ENCODE results near the gene CUL3. TPM values are rescaled to one million over a fixed set of nuclear protein-coding genes. Genes with fewer than 3 reads are reported as not detected.

The CUL3 gene
- total RNA-seq, 1 experiment from 2014 or later = 86.2 TPM

GRCh38 chr2:224574423-224575084, 10.6 kb downstream of the CUL3 start (continued):
- TF ChIP-seq, protein P1, sequence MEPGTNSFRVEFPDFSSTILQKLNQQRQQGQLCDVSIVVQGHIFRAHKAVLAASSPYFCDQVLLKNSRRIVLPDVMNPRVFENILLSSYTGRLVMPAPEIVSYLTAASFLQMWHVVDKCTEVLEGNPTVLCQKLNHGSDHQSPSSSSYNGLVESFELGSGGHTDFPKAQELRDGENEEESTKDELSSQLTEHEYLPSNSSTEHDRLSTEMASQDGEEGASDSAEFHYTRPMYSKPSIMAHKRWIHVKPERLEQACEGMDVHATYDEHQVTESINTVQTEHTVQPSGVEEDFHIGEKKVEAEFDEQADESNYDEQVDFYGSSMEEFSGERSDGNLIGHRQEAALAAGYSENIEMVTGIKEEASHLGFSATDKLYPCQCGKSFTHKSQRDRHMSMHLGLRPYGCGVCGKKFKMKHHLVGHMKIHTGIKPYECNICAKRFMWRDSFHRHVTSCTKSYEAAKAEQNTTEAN (CRISPR knock-in tag; IDR thresholded peaks at IDR 0.05) = no peak

- peaks cover 81% of the 10 kb centered on the region for H3K4me1 Mint-ChIP-seq
- TF ChIP-seq ZNF317 (CRISPR knock-in tag; IDR thresholded peaks at IDR 0.05; ENCODE audit: borderline replicate concordance, low read depth) (no peak), KAT7 (CRISPR knock-in tag; IDR thresholded peaks at IDR 0.05; ENCODE audit: borderline replicate concordance) (no peak), CDX4 (CRISPR knock-in tag; IDR thresholded peaks at IDR 0.05; ENCODE audit: borderline replicate concordance) (no peak), OVOL2 (CRISPR knock-in tag; IDR thresholded peaks at IDR 0.05; ENCODE audit: borderline replicate concordance) (no peak), NR1H2 (CRISPR knock-in tag; IDR thresholded peaks at IDR 0.05) (no peak), TEAD4 (CRISPR knock-in tag; IDR thresholded peaks at IDR 0.05) (no peak), ATF1 (CRISPR knock-in tag; IDR thresholded peaks at IDR 0.05) (no peak), ZNF671 (CRISPR knock-in tag; IDR thresholded peaks at IDR 0.05) (no peak), CBFB (CRISPR knock-in tag; IDR thresholded peaks at IDR 0.05; ENCODE audit: low read depth) (no peak), SMAD4 (CRISPR knock-in tag; IDR thresholded peaks at IDR 0.05) (no peak), NR2C2 (CRISPR knock-in tag; IDR thresholded peaks at IDR 0.05) (no peak), MYBL2 (CRISPR knock-in tag; IDR thresholded peaks at IDR 0.05) (no peak)
- TF ChIP-seq, protein P2, sequence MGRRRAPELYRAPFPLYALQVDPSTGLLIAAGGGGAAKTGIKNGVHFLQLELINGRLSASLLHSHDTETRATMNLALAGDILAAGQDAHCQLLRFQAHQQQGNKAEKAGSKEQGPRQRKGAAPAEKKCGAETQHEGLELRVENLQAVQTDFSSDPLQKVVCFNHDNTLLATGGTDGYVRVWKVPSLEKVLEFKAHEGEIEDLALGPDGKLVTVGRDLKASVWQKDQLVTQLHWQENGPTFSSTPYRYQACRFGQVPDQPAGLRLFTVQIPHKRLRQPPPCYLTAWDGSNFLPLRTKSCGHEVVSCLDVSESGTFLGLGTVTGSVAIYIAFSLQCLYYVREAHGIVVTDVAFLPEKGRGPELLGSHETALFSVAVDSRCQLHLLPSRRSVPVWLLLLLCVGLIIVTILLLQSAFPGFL (CRISPR knock-in tag; IDR thresholded peaks at IDR 0.05; ENCODE audit: borderline replicate concordance) = no peak
- TF ChIP-seq, protein P3, sequence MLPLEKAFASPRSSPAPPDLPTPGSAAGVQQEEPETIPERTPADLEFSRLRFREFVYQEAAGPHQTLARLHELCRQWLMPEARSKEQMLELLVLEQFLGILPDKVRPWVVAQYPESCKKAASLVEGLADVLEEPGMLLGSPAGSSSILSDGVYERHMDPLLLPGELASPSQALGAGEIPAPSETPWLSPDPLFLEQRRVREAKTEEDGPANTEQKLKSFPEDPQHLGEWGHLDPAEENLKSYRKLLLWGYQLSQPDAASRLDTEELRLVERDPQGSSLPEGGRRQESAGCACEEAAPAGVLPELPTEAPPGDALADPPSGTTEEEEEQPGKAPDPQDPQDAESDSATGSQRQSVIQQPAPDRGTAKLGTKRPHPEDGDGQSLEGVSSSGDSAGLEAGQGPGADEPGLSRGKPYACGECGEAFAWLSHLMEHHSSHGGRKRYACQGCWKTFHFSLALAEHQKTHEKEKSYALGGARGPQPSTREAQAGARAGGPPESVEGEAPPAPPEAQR (CRISPR knock-in tag; IDR thresholded peaks at IDR 0.05) = no peak
- TF ChIP-seq, protein P1 (CRISPR knock-in tag; IDR thresholded peaks at IDR 0.05) = no peak
- ChIA-PET CTCF (no interaction called here), POLR2A (no interaction called here)
- no peak overlapping the region for H3K4me3 Mint-ChIP-seq
- ATAC-seq = no peak
- H3K27ac Mint-ChIP-seq = no peak overlapping the region
- no peaks in the 10 kb centered on the region for H3K27me3 Mint-ChIP-seq (ENCODE audit: low read depth)
- no peak for DNase-seq (ENCODE audit: low spot score)
- H3K36me3 Mint-ChIP-seq = no peaks in the 10 kb centered on the region
- H3K9me3 Mint-ChIP-seq = no peaks in the 10 kb centered on the region
These were observed 11.4 kb downstream of the CUL3 start for GRCh38 chr2:224573724-224574123.

DNA sequence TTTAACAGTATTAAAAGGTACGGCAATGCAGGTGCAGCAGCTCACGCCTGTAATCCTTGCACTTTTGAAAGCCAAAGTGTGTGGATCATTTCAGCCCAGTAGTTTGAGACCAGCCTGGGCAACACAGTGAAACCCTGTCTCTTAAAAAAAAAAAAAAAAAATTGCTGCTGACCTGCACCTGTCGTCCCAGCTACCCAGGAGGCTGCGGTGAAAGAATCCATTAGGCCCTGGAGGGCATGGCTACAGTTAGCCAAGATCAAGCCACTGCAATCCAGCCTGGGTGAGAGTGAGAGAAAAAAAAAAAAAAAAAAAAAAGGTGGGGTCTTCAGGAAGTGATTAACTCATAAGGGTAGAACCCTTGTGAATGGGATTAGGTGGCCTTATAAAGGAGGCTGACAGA, 12.8 kb downstream of the CUL3 start:
- POLR2A ChIA-PET = interaction anchor here (0.7 to 1.1 kb wide), 2 partner anchors 13 to 183 kb away, joined by 4 to 7 read pairs; partner anchors contain the start of gene CUL3

More for the DNA sequence above, 12.8 kb downstream of the CUL3 start:
- CTCF ChIA-PET = interaction anchor here (1.4 kb wide), 1 partner anchor 13 kb away, joined by 3 read pairs; no protein-coding TSS in a partner anchor
- TF ChIP-seq, protein P4, sequence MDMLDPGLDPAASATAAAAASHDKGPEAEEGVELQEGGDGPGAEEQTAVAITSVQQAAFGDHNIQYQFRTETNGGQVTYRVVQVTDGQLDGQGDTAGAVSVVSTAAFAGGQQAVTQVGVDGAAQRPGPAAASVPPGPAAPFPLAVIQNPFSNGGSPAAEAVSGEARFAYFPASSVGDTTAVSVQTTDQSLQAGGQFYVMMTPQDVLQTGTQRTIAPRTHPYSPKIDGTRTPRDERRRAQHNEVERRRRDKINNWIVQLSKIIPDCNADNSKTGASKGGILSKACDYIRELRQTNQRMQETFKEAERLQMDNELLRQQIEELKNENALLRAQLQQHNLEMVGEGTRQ (CRISPR knock-in tag; IDR thresholded peaks at IDR 0.05) = no peak
- no peak for TF ChIP-seq ZNF396 (CRISPR knock-in tag; IDR thresholded peaks at IDR 0.05; ENCODE audit: borderline replicate concordance)
- no peak for TF ChIP-seq USF1 (CRISPR knock-in tag; IDR thresholded peaks at IDR 0.05)
- no peak for TF ChIP-seq PRRX2 (CRISPR knock-in tag; IDR thresholded peaks at IDR 0.05)
- TF ChIP-seq EMX1 (CRISPR knock-in tag; IDR thresholded peaks at IDR 0.05) = no peak
- no peak for TF ChIP-seq ATF1 (CRISPR knock-in tag; IDR thresholded peaks at IDR 0.05)
- TF ChIP-seq FOXP1 (CRISPR knock-in tag; IDR thresholded peaks at IDR 0.05; ENCODE audit: borderline replicate concordance) = no peak
- TF ChIP-seq ZNF423 (CRISPR knock-in tag; IDR thresholded peaks at IDR 0.05) = no peak
- no peak for TF ChIP-seq ESRRA (CRISPR knock-in tag; IDR thresholded peaks at IDR 0.05; ENCODE audit: borderline replicate concordance)
- TF ChIP-seq, protein P2 (CRISPR knock-in tag; IDR thresholded peaks at IDR 0.05; ENCODE audit: borderline replicate concordance) = no peak
- no peak for TF ChIP-seq IRF2 (CRISPR knock-in tag; IDR thresholded peaks at IDR 0.05; ENCODE audit: borderline replicate concordance, low read depth)
- TF ChIP-seq OVOL2 (CRISPR knock-in tag; IDR thresholded peaks at IDR 0.05; ENCODE audit: borderline replicate concordance) = no peak
- 0 out of 2 replicates have a peak overlapping the region, but pooled peaks have one; percentile 38 for H3K27ac Mint-ChIP-seq
- H3K4me1 Mint-ChIP-seq = peaks cover 77% of the 10 kb centered on the region
- ATAC-seq = peak; percentile 67
- no peak for DNase-seq (ENCODE audit: low spot score)
- H3K9me3 Mint-ChIP-seq = no peaks in the 10 kb centered on the region
- H3K27me3 Mint-ChIP-seq (ENCODE audit: low read depth) = no peaks in the 10 kb centered on the region
- peaks cover 6% of the 10 kb centered on the region; the same call in 1 of the 2 replicates for H3K36me3 Mint-ChIP-seq
- no peak overlapping the region for H3K4me3 Mint-ChIP-seq

Measured in WTC11 (cell line).